ENCODE results near the gene NCOA1.

The NCOA1 gene

GRCh38 chr2:24711865-24712264 is 220.8 kb downstream of the NCOA1 start:
- DNase-seq, result no peak

GRCh38 chr2:24712296-24712695 is 221.2 kb downstream of the NCOA1 start:
- no peak for DNase-seq

- DNase-seq, result no peak
These were observed 226.4 kb downstream of the NCOA1 start for GRCh38 chr2:24717263-24717951.

GRCh38 chr2:24720310-24720709 is 229.3 kb downstream of the NCOA1 start:
- DNase-seq, result no peak

- DNase-seq, result peak; percentile 82
These were observed 230.4 kb downstream of the NCOA1 start for GRCh38 chr2:24721470-24721869.

GRCh38 chr2:24722141-24722790 is 231.2 kb downstream of the NCOA1 start:
- no peak for DNase-seq

- DNase-seq, result no peak
These were observed 232.1 kb downstream of the NCOA1 start for GRCh38 chr2:24723191-24723590.

DNA sequence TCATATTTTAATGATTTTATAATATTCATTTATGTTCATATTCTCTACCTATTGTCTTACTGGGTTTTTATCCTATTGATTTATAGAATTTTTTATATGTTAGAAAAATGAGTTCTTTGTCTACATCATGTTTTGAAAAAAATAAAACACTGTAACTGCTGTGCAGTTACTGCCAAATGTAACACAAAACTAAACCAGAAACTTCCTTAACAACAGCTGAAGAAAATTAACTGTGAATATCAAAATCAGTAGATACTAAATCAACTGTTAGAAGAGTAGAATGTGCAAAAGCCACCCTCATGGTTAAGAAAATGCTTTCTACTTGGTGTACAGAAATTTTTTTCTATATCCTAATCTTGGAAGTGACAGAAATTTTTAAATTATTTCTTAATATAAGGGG is 232.6 kb downstream of the NCOA1 start:
- no peak for DNase-seq

DNA sequence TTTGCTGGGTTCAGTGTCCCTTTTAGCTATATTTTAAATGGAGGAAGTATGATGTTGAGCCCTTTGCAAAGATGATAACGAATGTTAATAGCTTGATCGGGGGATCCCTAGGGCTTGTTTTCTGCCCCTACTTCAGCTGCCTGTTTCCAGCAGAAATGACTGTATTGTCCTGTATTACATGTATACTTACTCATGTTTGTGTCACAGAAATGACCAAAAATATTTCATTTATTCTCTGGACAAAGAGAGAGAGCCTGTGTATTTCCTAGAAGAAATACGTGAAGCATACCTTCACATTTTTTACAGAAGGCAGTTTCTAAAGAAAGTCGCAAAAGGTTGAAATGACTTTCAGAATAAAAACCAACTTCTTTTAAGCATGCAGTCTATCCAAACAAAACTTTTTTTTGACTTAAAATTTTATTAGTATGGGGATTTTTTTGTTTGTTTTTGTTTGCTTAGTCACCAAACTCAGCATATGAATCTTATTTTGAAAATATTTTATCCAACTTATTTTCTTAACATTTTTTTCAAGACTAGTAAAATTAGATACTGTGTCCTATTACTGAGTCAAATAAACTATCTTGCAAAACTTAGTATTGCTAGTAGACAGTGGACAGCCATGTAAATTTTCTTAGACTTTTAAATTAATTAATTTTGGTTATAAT is 233.2 kb downstream of the NCOA1 start:
- DNase-seq, result no peak

GRCh38 chr2:24725956-24726355 is 234.9 kb downstream of the NCOA1 start:
- no peak for DNase-seq

GRCh38 chr2:24730481-24730880 is 239.4 kb downstream of the NCOA1 start:
- no peak for DNase-seq

- DNase-seq, result no peak
These were observed 240.0 kb downstream of the NCOA1 start for GRCh38 chr2:24731040-24731439.

DNA sequence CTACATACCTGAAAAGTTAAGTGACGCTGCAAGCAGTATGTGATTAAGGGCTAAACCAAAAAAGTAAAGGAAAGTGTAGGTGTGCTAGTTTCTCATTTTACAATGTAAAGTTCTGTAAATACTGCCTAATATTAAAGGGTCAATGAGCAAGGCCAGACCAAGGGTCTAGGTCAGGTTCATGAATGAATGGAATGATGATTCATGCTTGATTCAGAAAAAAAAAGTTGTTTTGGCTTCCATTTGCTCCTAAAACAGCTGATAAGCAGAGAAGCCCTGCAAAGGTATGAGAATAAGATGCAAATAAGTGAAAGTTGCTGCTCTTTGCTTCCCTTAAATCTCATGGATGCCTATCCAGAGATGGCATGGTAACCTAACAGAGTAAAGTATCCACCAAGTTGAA is 240.9 kb downstream of the NCOA1 start:
- no peak for DNase-seq

DNA sequence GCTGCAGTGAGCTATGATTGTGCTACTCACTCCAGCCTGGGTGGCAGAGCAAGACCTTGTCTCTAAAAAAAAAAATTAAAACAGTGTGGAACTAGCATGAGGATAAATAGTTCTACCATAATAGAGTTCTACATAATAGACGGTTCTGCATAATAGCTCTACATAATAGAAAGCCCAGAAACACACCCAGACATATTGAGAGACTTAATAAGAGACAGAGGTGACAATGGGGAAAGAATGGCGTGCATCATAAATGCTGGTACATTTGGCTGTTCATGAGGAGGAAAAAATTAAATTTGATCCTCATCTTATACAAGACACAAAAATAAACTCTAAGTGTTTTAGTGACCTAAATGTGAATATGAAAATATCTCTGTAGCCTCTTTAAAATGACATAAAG is 243.7 kb downstream of the NCOA1 start:
- no peak for DNase-seq

GRCh38 chr2:24739354-24740025 is 248.4 kb downstream of the NCOA1 start:
- no peak for DNase-seq

GRCh38 chr2:24740142-24740541 is 249.1 kb downstream of the NCOA1 start:
- no peak for DNase-seq

DNA sequence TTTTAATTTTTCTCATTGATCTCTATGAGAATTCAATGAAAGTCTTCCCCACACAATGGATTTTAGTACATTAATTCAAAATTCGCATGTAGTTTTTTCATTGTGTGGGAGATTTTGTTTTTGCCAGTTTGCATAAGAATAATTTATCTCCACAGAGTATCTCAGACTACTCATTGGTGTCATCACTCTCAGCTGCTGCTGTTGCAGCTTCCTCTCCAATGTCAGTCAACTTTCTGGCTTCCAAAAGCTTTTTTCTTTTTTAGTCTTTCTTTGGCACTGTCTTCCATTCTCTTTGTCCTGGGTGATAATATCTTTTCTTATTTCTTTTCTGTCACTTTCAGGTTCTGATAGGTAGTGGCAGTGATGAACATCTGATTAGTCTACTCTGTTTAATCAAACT is 251.7 kb downstream of the NCOA1 start:
- no peak for DNase-seq

DNA sequence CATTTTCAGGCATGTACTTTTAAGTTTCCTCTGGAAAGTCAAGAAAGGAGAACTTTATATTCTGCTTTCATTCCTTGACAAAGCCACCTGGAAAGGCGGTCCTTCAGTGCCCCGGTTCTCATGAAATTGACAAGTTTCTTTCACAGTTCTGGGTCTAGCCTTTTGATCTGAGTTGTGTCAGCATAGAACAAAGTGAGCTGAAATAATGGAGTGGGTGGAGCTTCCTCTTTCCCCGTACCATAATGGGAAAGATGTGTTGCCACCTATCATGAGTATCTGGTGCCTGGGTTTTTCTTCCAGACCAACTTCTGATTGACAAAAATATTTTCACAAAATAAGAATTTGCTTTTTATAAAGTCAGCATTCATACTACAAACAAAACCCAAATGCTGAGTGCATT is 252.9 kb downstream of the NCOA1 start:
- DNase-seq, result no peak

DNA sequence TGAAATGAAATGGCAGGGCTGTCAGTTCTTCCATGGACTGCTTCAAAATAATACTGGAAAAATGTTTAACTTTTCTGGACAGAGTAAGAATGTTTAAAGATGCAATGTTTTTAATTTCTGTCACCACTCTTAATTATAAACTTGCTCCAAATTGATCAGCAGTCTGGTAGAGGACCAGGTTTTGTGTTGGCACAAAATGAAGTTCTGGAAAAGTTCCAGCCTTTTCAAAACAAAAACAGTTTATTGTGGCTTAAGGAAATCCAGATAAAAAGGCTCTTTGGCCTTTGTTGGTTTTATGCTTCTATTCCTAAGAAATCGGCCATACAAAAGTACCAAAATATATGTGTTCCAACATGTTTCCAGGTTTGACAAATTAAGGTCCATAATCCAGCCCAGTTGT is 253.3 kb downstream of the NCOA1 start:
- no peak for DNase-seq

DNA sequence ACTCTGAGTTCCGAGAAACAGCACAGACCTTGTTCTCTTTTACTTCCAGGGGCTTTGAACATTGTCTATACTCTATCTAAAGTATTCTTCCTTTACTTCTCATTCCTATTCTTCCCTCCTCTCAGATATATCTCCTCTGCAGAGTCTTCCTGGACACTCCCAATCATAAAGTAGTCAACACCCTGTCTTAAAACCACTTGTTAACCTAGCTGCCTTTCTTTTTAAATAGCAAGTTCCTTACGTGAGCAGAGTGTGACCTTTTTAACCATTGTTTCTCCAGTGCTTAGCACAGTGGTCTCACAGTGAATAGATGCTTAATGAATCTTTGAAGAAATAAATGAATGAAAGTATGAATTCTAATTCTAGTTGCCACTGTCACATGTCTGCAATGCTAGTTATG is 254.8 kb downstream of the NCOA1 start:
- no peak for DNase-seq

DNA sequence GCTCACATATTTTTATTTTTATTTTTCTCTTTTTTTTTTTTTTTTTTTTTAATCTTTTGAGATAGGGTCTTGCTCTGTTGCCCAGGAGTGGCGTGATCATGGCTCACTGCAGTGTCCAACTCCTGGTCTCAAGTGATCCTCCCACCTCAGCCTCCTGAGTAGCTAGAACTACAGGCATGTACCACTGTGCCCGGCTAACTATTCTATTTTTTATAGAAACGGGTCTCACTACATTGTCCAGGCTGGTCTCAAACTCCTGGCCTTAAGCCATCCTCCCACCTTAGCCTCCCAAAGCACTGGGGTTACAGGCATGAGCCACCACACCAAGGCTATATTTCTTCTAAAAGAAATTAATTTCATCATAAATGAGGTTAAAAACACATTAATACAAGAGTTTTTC is 256.2 kb downstream of the NCOA1 start:
- no peak for DNase-seq

- DNase-seq, result no peak
These were observed 258.1 kb downstream of the NCOA1 start for GRCh38 chr2:24749069-24749691.

DNA sequence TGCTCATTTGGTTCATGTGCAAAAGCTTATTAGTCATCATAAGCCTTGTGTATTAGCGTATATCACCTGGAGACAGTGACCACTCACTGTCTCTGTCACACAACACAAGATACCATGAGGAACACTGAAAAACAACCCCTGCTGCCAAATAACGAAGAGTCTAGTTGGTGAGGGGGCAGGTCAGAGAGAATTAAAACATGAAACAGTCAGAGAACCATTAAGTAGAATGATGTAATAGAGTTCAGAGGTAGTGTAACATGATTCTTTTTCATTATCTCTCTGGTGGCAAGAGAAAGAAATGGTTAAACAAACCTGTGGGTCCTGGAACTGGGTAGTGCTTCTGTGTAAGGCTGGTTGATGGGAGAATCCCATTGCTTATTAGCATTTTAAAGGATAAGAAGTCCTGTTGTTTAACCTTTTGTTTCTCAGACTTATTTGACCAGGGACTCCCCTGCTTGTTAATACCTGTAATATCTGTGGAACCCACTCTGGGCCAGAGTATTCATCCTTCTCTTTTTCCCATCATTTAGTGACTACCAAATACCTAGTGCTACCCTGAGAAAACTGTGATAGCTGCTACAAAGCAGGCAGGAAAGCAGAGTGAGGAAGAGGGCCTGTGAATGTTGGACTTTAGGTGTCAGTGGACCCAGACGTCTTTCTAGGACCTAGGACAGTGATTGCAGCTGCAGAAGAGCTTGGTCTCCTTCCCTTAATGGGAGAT is 264.1 kb downstream of the NCOA1 start:
- no peak for DNase-seq
